Measurements from ENCODE around the gene DNASE1L3. TPM values are rescaled to one million over a fixed set of nuclear protein-coding genes. Genes with fewer than 3 reads are reported as not detected.

Gene DNASE1L3
- total RNA-seq, 1 donor from 2014 or later, result 1.0 TPM

DNA sequence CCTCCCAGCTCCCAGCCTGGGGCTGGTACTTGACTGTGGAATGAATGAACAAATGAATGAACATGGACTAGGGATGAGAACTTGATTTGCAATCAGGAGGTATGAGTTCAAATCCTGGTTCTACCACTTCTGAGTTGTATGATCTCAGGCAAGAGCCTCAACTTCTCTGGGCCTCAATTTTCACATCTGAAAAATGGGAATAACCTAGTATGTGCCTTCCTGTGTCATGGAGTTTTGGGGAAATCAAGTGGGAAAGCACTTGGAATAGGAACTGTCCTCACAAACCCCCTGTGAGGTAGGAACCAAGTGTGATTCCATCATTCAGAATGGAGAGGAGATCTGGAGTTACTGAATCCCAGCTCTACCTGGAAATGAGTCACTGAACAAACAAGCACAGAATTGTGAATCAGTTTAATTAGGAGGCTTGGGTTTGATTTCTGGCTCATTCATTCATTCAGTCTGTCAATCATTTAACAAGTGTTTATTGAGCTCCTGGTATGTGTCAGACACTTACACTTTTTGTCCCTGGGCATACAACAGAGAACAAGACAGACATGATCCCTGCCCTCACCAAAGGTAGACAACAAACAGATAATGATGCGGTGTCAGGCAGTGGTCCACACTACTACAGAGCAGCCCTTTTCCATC lies 29.7 kb downstream of the DNASE1L3 start:
- H3K9ac ChIP-seq (ENCODE audit: low read depth in 1 of 3, low read length in 3 of 3), result no peak overlapping the region
- H3K36me3 ChIP-seq (ENCODE audit: control insufficient read depth in 3 of 3, insufficient read depth in 3 of 3, low read length in 3 of 3), result no peaks in the 10 kb centered on the region
- H3K4me1 ChIP-seq (ENCODE audit: control insufficient read depth in 3 of 3, insufficient read depth in 3 of 3, low read length in 3 of 3), result peaks cover 4 to 9% (median 7%) of the 10 kb centered on the region in 3 donors
- H3K9me3 ChIP-seq (ENCODE audit: control insufficient read depth in 3 of 3, low read length in 3 of 3), result no peaks in the 10 kb centered on the region
- no peak overlapping the region for H3K4me3 ChIP-seq (ENCODE audit: low read length in 3 of 3)
- peaks cover 0 to 3% (median 3%) of the 10 kb centered on the region in 3 donors for H3K27me3 ChIP-seq (ENCODE audit: control insufficient read depth in 3 of 3, insufficient read depth in 3 of 3, low read length in 3 of 3)
- no peak overlapping the region for H3K27ac ChIP-seq (ENCODE audit: low read depth, low read length)

DNA sequence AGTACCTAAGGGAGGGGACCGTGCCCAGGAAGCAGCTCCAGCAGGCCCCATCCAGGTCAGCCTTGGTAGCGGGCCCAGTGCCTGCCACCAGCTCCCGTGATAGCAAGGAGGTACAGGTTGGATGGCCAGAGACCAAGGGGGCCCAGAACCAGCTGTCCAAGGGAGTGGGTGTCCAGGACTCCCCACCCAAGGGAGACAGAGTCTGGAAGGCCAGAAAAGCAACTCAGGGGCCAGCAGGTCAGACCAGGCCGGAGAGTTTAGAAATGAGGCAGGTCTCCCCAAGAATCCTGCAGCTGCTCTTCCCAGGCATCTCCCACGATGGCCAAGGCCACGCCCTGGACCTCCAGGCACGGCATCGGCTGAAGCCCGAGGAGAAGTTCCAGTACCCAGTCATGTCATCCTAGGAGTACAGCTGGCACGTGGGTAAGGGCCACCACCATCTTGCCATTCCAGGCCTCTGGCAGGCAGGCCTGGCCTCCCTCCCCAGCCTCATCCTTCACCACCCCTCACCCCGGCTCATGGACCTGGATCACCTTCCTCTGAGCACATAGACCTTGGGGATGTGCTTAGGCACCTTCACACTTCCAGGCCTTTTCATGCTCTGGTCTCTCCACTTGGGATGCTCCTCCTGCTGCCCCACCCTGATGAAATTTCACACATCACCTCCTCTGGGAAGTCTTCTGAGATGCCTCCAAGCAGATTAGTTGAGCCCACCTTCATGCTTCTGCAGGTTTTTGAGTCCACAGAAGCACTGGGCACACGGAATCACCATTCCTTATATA lies 30.5 kb downstream of the DNASE1L3 start:
- Histone ChIP-seq H3K9ac (ENCODE audit: low read depth in 1 of 3, low read length in 3 of 3) (no peak overlapping the region), H3K4me1 (ENCODE audit: control insufficient read depth in 3 of 3, insufficient read depth in 3 of 3, low read length in 3 of 3) (peaks cover 7 to 10% (median 9%) of the 10 kb centered on the region in 3 donors), H3K36me3 (ENCODE audit: control insufficient read depth in 3 of 3, insufficient read depth in 3 of 3, low read length in 3 of 3) (no peaks in the 10 kb centered on the region), H3K27me3 (ENCODE audit: control insufficient read depth in 3 of 3, insufficient read depth in 3 of 3, low read length in 3 of 3) (peaks cover 0 to 3% (median 3%) of the 10 kb centered on the region in 3 donors), H3K4me3 (ENCODE audit: low read length in 3 of 3) (no peak overlapping the region), H3K27ac (ENCODE audit: low read depth, low read length) (no peak overlapping the region), H3K9me3 (ENCODE audit: control insufficient read depth in 3 of 3, low read length in 3 of 3) (no peaks in the 10 kb centered on the region)

- Histone ChIP-seq H3K27ac (ENCODE audit: low read depth, low read length) (no peak overlapping the region), H3K9me3 (ENCODE audit: control insufficient read depth in 3 of 3, low read length in 3 of 3) (no peaks in the 10 kb centered on the region), H3K36me3 (ENCODE audit: control insufficient read depth in 3 of 3, insufficient read depth in 3 of 3, low read length in 3 of 3) (no peaks in the 10 kb centered on the region), H3K4me3 (ENCODE audit: low read length in 3 of 3) (no peak overlapping the region), H3K27me3 (ENCODE audit: control insufficient read depth in 3 of 3, insufficient read depth in 3 of 3, low read length in 3 of 3) (peaks cover 0 to 3% (median 3%) of the 10 kb centered on the region in 3 donors), H3K4me1 (ENCODE audit: control insufficient read depth in 3 of 3, insufficient read depth in 3 of 3, low read length in 3 of 3) (peaks cover 7 to 12% (median 9%) of the 10 kb centered on the region in 3 donors), H3K9ac (ENCODE audit: low read depth in 1 of 3, low read length in 3 of 3) (no peak overlapping the region)
These were observed 31.3 kb downstream of the DNASE1L3 start for GRCh38 chr3:58179235-58180098.

GRCh38 chr3:58178528-58179234 lies 32.1 kb downstream of the DNASE1L3 start:
- no peak overlapping the region for H3K27ac ChIP-seq (ENCODE audit: low read depth, low read length)
- H3K27me3 ChIP-seq (ENCODE audit: control insufficient read depth in 3 of 3, insufficient read depth in 3 of 3, low read length in 3 of 3), result peaks cover 0 to 3% (median 1%) of the 10 kb centered on the region in 3 donors
- H3K36me3 ChIP-seq (ENCODE audit: control insufficient read depth in 3 of 3, insufficient read depth in 3 of 3, low read length in 3 of 3), result no peaks in the 10 kb centered on the region
- H3K9me3 ChIP-seq (ENCODE audit: control insufficient read depth in 3 of 3, low read length in 3 of 3), result no peaks in the 10 kb centered on the region
- H3K4me1 ChIP-seq (ENCODE audit: control insufficient read depth in 3 of 3, insufficient read depth in 3 of 3, low read length in 3 of 3), result peaks cover 11 to 14% (median 12%) of the 10 kb centered on the region in 3 donors
- peak overlapping the region in 1 of 3 donors; percentile 62 for H3K4me3 ChIP-seq (ENCODE audit: low read length in 3 of 3)
- H3K9ac ChIP-seq (ENCODE audit: low read depth in 1 of 3, low read length in 3 of 3), result peak overlapping the region in 1 of 3 donors; percentile 78

GRCh38 chr3:58177747-58178527 lies 32.8 kb downstream of the DNASE1L3 start:
- Histone ChIP-seq H3K27ac (ENCODE audit: low read depth, low read length) (no peak overlapping the region), H3K4me1 (ENCODE audit: control insufficient read depth in 3 of 3, insufficient read depth in 3 of 3, low read length in 3 of 3) (peaks cover 12 to 14% (median 14%) of the 10 kb centered on the region in 3 donors), H3K27me3 (ENCODE audit: control insufficient read depth in 3 of 3, insufficient read depth in 3 of 3, low read length in 3 of 3) (peaks cover 0 to 3% (median 0%) of the 10 kb centered on the region in 3 donors), H3K4me3 (ENCODE audit: low read length in 3 of 3) (peak overlapping the region; percentile 51 to 62 (median 56)), H3K36me3 (ENCODE audit: control insufficient read depth in 3 of 3, insufficient read depth in 3 of 3, low read length in 3 of 3) (no peaks in the 10 kb centered on the region), H3K9me3 (ENCODE audit: control insufficient read depth in 3 of 3, low read length in 3 of 3) (no peaks in the 10 kb centered on the region), H3K9ac (ENCODE audit: low read depth in 1 of 3, low read length in 3 of 3) (peak overlapping the region; percentile 51 to 78 (median 59))

GRCh38 chr3:58176827-58177489 lies 33.8 kb downstream of the DNASE1L3 start:
- H3K9me3 ChIP-seq (ENCODE audit: control insufficient read depth in 3 of 3, low read length in 3 of 3), result no peaks in the 10 kb centered on the region

DNA sequence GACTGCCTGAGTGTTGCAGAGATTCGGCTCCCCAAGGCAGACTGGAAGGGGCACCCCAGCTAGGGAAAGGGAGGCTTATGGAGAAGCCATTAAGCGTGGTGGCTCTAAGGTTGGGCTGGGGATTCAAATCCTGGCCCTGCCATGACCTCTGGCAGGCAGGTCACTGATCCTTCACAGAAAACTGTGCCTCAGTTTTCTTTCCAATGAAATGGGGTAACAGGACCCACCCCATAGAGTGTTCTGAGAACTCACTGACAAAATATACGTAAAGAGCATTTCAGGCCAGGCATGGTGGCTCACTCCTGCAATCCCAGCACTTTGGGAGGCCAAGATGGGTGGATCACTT lies 34.6 kb downstream of the DNASE1L3 start:
- H3K9me3 ChIP-seq (ENCODE audit: control insufficient read depth in 3 of 3, low read length in 3 of 3), result no peaks in the 10 kb centered on the region
- H3K4me1 ChIP-seq (ENCODE audit: control insufficient read depth in 3 of 3, insufficient read depth in 3 of 3, low read length in 3 of 3), result peaks cover 12 to 14% (median 14%) of the 10 kb centered on the region in 3 donors

More at GRCh38 chr3:58176827-58177489, 33.8 kb downstream of the DNASE1L3 start:
- Histone ChIP-seq H3K4me3 (ENCODE audit: low read length in 3 of 3) (no peak overlapping the region), H3K27ac (ENCODE audit: low read depth, low read length) (no peak overlapping the region), H3K27me3 (ENCODE audit: control insufficient read depth in 3 of 3, insufficient read depth in 3 of 3, low read length in 3 of 3) (peaks cover 0 to 3% (median 0%) of the 10 kb centered on the region in 3 donors), H3K4me1 (ENCODE audit: control insufficient read depth in 3 of 3, insufficient read depth in 3 of 3, low read length in 3 of 3) (peaks cover 12 to 14% (median 14%) of the 10 kb centered on the region in 3 donors), H3K36me3 (ENCODE audit: control insufficient read depth in 3 of 3, insufficient read depth in 3 of 3, low read length in 3 of 3) (no peaks in the 10 kb centered on the region), H3K9ac (ENCODE audit: low read depth in 1 of 3, low read length in 3 of 3) (no peak overlapping the region)

GRCh38 chr3:58175437-58176184 lies 35.2 kb downstream of the DNASE1L3 start:
- Histone ChIP-seq H3K27ac (ENCODE audit: low read depth, low read length) (no peak overlapping the region), H3K27me3 (ENCODE audit: control insufficient read depth in 3 of 3, insufficient read depth in 3 of 3, low read length in 3 of 3) (peaks cover 0 to 3% (median 0%) of the 10 kb centered on the region in 3 donors), H3K4me1 (ENCODE audit: control insufficient read depth in 3 of 3, insufficient read depth in 3 of 3, low read length in 3 of 3) (peaks cover 12 to 14% (median 14%) of the 10 kb centered on the region in 3 donors), H3K9me3 (ENCODE audit: control insufficient read depth in 3 of 3, low read length in 3 of 3) (no peaks in the 10 kb centered on the region), H3K9ac (ENCODE audit: low read depth in 1 of 3, low read length in 3 of 3) (no peak overlapping the region), H3K36me3 (ENCODE audit: control insufficient read depth in 3 of 3, insufficient read depth in 3 of 3, low read length in 3 of 3) (no peaks in the 10 kb centered on the region), H3K4me3 (ENCODE audit: low read length in 3 of 3) (no peak overlapping the region)

More for the DNA sequence above, 34.6 kb downstream of the DNASE1L3 start:
- H3K9ac ChIP-seq (ENCODE audit: low read depth in 1 of 3, low read length in 3 of 3), result no peak overlapping the region
- no peak overlapping the region for H3K4me3 ChIP-seq (ENCODE audit: low read length in 3 of 3)
- H3K27ac ChIP-seq (ENCODE audit: low read depth, low read length), result no peak overlapping the region
- peaks cover 0 to 3% (median 0%) of the 10 kb centered on the region in 3 donors for H3K27me3 ChIP-seq (ENCODE audit: control insufficient read depth in 3 of 3, insufficient read depth in 3 of 3, low read length in 3 of 3)
- H3K36me3 ChIP-seq (ENCODE audit: control insufficient read depth in 3 of 3, insufficient read depth in 3 of 3, low read length in 3 of 3), result no peaks in the 10 kb centered on the region
